ENCODE results near the gene TBC1D9B.
"Not testable (repeated sequence)": the region's sequence is repeated elsewhere in the genome, so short reads cannot be mapped to it uniquely, and the experiment has no call there.

The TBC1D9B gene

DNA sequence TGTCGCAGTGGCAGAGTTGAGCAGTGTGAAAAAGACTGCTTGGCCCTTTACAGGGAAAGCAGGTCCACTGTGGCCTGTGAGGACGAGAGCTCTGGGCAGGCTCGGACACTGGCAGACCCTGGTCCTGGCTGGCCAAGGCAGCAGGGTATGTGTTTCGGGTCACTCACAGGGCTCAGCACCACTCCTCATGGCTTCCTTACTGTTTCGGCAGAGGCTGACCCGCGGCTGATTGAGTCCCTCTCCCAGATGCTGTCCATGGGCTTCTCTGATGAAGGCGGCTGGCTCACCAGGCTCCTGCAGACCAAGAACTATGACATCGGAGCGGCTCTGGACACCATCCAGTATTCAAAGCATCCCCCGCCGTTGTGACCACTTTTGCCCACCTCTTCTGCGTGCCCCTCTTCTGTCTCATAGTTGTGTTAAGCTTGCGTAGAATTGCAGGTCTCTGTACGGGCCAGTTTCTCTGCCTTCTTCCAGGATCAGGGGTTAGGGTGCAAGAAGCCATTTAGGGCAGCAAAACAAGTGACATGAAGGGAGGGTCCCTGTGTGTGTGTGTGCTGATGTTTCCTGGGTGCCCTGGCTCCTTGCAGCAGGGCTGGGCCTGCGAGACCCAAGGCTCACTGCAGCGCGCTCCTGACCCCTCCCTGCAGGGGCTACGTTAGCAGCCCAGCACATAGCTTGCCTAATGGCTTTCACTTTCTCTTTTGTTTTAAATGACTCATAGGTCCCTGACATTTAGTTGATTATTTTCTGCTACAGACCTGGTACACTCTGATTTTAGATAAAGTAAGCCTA is 71.3 kb downstream of the TBC1D9B start:
- DNase-seq: peak in 4 of 5 experiments; percentile 33 to 90 (median 49)

DNA sequence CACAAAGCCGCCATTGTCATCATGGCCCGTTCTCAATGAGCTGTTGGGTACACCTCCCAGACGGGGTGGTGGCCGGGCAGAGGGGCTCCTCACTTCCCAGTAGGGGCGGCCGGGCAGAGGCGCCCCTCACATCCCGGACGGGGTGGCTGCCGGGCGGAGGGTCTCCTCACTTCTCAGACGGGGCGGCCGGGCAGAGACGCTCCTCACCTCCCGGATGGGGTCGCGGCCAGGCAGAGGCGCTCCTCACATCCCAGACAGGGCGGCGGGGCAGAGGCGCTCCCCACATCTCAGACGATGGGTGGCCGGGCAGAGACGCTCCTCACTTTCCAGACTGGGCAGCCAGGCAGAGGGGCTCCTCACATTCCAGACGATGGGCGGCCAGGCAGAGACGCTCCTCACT is 72.8 kb downstream of the TBC1D9B start:
- DNase-seq: not testable (repeated sequence)

- DNase-seq: no peak
Observed at GRCh38 chr5:179834120-179834519, 73.6 kb downstream of the TBC1D9B start.

DNA sequence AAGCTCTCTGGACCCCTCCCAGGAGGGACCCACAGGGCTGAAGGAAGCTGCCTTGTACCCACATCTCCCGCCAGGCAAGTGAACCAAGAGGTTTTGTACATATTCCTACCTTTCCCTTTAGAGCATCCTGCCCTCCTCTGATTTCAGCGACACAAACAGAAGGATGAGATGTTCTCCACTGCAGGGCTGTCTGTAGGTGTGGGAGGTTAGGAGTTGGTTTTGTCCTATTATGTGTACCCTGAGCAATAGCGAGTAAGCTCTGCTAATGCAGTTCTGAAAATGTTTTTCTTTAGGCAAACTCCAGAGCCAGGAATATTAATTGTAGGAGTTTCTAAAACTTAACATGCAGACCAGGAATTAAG is 74.0 kb downstream of the TBC1D9B start:
- DNase-seq: no peak

DNA sequence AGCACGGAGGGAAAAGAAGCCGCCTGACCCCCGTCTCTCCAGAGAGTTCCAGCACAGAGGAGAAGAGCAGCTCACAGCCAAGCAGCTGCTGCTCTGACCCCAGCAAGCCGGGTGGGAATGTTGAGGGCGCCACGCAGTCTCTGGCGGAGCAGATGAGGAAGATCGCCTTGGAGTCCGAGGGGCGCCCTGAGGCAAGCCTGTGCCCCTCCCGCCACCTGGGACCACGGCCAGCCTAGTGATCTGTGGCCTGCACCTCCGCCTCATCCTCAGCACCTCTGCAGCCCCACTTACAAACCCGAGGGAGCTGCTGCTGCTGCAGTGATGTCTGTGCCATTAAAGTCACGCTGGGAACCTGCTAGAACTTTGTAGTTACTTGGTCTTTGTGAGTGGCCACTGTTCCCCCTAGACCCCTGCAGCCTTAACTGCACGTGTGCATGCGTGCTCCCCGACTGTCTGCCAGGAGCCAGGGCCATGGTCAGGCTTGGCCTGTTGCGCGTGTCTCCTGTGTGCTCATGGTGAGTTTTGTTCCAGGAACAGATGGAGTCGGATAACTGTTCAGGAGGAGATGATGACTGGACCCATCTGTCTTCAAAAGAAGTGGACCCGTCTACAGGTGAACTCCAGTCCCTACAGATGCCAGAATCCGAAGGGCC is 74.5 kb downstream of the TBC1D9B start:
- no peak for DNase-seq

DNA sequence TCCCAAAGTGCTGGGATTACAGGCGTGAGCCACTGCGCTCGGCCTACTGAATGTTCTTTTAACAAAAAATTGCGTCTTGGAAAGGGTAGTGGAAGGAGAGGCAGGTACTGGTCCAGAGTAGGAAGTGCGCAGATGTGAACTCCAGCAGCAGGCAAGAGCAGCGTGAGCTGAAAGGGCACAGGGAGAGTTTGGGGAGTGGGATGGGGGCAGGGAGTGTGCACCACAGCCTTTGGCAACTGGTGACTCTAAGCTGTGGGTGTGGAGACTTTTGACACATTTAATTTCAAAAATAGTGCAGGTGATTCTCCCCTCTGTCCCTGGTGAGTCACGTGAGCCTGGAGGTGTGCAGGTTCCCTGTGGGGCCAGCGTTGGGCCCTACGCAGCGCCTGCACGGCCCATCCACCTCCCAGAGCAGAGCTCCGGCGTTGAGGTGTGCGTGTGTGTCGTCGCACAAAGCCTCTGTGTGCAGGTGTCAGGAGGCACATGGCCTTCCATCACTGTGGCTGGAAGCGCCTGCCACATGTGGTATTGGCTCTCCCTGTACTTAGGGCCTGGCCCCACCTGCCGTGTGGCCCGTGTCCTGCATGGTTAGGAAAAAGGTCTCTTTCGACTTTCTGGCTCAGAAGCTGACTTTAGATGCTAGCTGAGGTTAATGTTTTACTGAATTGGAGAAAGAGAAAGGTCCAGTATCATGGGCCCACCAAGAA is 75.5 kb downstream of the TBC1D9B start:
- no peak for DNase-seq

- DNase-seq: no peak
Observed at GRCh38 chr5:179830818-179831468, 76.8 kb downstream of the TBC1D9B start.

- no peak for DNase-seq
Observed at GRCh38 chr5:179829732-179830435, 77.8 kb downstream of the TBC1D9B start.

GRCh38 chr5:179828756-179829421 is 78.8 kb downstream of the TBC1D9B start:
- no peak for DNase-seq

GRCh38 chr5:179827680-179828079 is 80.0 kb downstream of the TBC1D9B start:
- DNase-seq: peak in 1 of 5 experiments; percentile 42

GRCh38 chr5:179825655-179826182 is 82.0 kb downstream of the TBC1D9B start:
- no peak for DNase-seq

DNA sequence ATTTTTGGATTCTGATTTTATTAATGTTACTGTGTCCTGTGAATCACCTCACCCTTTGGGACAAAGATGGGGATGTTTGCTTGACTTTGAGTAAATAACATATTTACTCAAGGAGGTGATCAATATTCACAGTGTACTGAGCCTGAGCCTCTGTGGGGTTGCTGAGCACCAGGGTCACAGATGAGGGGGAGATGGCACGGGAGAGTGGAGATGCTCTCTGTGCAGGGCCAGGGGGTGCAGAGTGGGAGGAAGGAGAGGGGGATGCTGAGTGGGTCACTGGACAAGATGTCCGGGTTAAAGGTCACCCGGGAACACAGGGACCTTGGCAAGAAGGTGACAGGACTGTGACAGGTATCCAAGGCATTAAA is 83.0 kb downstream of the TBC1D9B start:
- no peak for DNase-seq

DNA sequence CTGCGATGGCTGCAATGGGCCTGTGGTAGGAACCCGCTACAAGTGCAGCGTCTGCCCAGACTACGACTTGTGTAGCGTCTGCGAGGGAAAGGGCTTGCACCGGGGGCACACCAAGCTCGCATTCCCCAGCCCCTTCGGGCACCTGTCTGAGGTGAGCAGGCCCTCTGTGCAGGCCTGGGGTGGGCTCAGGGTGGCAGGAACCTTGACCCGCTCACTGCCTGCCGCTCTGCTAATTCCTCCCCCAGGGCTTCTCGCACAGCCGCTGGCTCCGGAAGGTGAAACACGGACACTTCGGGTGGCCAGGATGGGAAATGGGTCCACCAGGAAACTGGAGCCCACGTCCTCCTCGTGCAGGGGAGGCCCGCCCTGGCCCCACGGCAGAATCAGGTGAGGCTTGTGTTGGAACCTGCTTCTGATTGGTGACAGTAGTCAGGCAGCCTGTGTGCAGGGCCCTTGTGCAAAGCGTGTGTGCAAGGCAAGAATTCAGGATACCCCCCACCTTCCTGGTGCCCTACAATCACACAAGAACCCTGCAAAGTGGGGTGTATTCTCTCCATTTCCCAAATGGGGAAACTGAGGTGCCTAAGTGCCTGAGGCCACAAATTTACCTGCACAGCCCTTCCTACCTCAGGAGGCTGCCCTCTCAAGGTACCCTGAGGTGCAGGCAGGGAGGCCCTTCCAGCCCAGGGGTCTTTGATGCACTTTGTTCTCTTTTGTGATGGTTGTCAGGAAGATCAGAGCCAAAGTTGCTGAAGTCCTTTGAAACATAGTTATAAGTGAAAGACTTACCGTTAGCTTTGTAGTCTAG is 83.6 kb downstream of the TBC1D9B start:
- no peak for DNase-seq

GRCh38 chr5:179822444-179822990 is 85.2 kb downstream of the TBC1D9B start:
- no peak for DNase-seq

GRCh38 chr5:179822059-179822432 is 85.7 kb downstream of the TBC1D9B start:
- DNase-seq: no peak

GRCh38 chr5:179821298-179822058 is 86.2 kb downstream of the TBC1D9B start:
- DNase-seq: peak; percentile 74 to 92 (median 87)

DNA sequence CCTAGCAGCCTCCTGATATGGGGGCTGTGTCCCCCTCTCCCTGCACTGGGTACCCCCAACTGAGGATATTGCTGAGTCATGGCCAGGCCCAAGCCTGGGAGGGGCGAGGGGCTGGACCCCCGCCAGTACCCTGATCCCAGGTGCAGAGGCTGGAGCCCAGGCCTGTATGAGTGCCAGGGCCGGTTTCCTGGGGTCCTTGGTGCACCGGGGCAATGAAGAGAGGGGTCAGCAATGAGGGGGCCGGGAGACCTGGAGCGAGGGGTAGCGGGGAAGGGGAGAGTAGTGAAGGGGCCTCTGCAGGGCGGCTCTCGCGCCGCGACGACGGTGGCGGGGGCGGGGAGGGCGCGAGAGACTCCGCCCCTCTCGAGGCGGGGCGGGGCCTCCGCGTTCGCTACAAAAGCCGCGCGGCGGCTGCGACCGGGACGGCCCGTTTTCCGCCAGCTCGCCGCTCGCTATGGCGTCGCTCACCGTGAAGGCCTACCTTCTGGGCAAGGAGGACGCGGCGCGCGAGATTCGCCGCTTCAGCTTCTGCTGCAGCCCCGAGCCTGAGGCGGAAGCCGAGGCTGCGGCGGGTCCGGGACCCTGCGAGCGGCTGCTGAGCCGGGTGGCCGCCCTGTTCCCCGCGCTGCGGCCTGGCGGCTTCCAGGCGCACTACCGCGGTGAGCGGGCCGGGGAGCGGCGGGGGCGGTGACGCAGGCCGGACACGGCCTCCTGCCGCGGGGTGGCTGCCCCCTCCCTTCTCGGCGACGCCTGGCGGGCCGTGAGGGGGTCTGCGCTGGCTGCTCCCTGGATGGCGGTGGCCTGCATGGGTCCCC is 87.0 kb downstream of the TBC1D9B start, which contains the start of gene SQSTM1:
Gene SQSTM1 (plus strand): TSS at position 423 of the 815 bp plus-strand sequence. CDS start 32 bp downstream, at position 455.
- peak; percentile 65 to 85 (median 76) for DNase-seq

DNA sequence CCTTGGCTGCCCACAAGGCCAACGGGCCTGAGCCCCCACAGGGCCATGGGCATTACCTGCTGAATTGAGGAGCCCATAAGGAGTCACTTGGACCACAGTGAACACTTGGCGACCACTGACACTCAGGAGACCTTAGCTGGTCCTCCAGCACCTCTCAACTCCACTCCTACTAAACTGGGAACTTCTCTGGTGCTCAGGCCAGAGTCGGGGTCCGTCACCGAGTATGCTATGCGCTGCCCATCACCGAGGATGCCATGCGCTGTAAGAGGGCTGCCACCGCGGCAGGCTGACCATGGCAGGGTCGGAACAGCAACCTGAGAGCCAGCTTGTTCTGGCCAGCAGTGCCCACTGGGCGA is 87.6 kb downstream of the TBC1D9B start:
- no peak for DNase-seq
